Neural progenitor cell (in vitro differentiated cells): ENCODE measurements around the gene CD74. TPM values are rescaled to one million over a fixed set of nuclear protein-coding genes. Genes with fewer than 3 reads are reported as not detected.

Experiments
- DNase-seq: peaks from one replicate; pipeline ENCODE4 v3.0.0-alpha.2; 2016; ENCODE audit warnings: low spot score
- H2AFZ ChIP-seq: fragments of 200-600 bp; sonication (generic); replicated peaks from 2 replicates; pipeline ENCODE4 v1.6.1; 2016; ENCODE audit warnings: antibody characterized with exemption
- H3F3A ChIP-seq: fragments of 200-600 bp; sonication (generic); 2 replicates; pipeline ENCODE4 v1.6.1; 2016; ENCODE audit warnings: antibody characterized with exemption, low read depth
- H3K27ac ChIP-seq: fragments of 200-600 bp; sonication (generic); 2 replicates; pipeline ENCODE4 v1.5.1; 2016; ENCODE audit warnings: mild to moderate bottlenecking
- H3K27me3 ChIP-seq: fragments of 200-600 bp; sonication (generic); 2 replicates; pipeline ENCODE4 v1.6.1; 2016; ENCODE audit warnings: mild to moderate bottlenecking, moderate library complexity
- H3K36me3 ChIP-seq: fragments of 200-600 bp; sonication (generic); 2 replicates; pipeline ENCODE4 v1.5.1; 2016
- H3K4me1 ChIP-seq: fragments of 200-600 bp; sonication (generic); 2 replicates; pipeline ENCODE4 v1.6.1; 2016; ENCODE audit warnings: mixed run types
- H3K4me2 ChIP-seq: fragments of 200-600 bp; sonication (generic); 2 replicates; pipeline ENCODE4 v1.6.1; 2016
- H3K4me3 ChIP-seq: fragments of 200-600 bp; sonication (generic); 2 replicates; pipeline ENCODE4 v1.5.1; 2016
- H3K79me2 ChIP-seq: fragments of 200-600 bp; sonication (generic); 2 replicates; pipeline ENCODE4 v1.6.1; 2016; ENCODE audit warnings: low read depth
- H3K9ac ChIP-seq: fragments of 200-600 bp; sonication (generic); 2 replicates; pipeline ENCODE4 v1.6.1; 2016
- H3K9me3 ChIP-seq: fragments of 200-600 bp; sonication (generic); 2 replicates; pipeline ENCODE4 v1.5.1; 2016; ENCODE audit warnings: low read depth
- H4K20me1 ChIP-seq: fragments of 200-600 bp; sonication (generic); 2 replicates; pipeline ENCODE4 v1.6.1; 2016; ENCODE audit warnings: low read depth
- H3K27ac Mint-ChIP-seq: 3 replicates; pipeline ENCODE4 v1.8.0; 2021; ENCODE audit warnings: mixed read lengths
- H3K27me3 Mint-ChIP-seq: 2 replicates; pipeline ENCODE4 v1.8.0; 2022; ENCODE audit warnings: low read depth, mild to moderate bottlenecking, inconsistent platforms, moderate library complexity, mixed read lengths; ENCODE audit not compliant: insufficient read depth
- H3K36me3 Mint-ChIP-seq: 3 replicates; pipeline ENCODE4 v1.8.0; 2021; ENCODE audit warnings: mixed read lengths
- H3K4me1 Mint-ChIP-seq: 3 replicates; pipeline ENCODE4 v1.8.0; 2021; ENCODE audit warnings: mixed read lengths
- H3K4me3 Mint-ChIP-seq: 3 replicates; pipeline ENCODE4 v1.8.0; 2021; ENCODE audit warnings: mild to moderate bottlenecking, moderate library complexity, mixed read lengths
- H3K9me3 Mint-ChIP-seq: 3 replicates; pipeline ENCODE4 v1.8.0; 2020; ENCODE audit warnings: mixed read lengths
- CTCF ChIP-seq: fragments of 200-600 bp; sonication (generic); IDR thresholded peaks from 2 replicates; pipeline ENCODE4 v1.5.1; 2017; ENCODE audit warnings: antibody characterized with exemption, mild to moderate bottlenecking
- EZH2 ChIP-seq: fragments of 200-600 bp; sonication (generic); IDR thresholded peaks from 2 replicates; pipeline ENCODE4 v1.6.1; 2017; ENCODE audit warnings: antibody characterized with exemption, mild to moderate bottlenecking, moderate library complexity
- EZH2phosphoT487 ChIP-seq: fragments of 200-600 bp; sonication (generic); IDR thresholded peaks from 2 replicates; pipeline ENCODE4 v1.6.1; 2017; ENCODE audit warnings: antibody characterized with exemption
- total RNA-seq: library from RNA; depleted of rRNA; stranded (reverse); fragments of >200 nt; gene quantifications from 2 replicates; pipeline ENCODE4 v1.2.3, GENCODE V29; 2015; ENCODE audit warnings: low replicate concordance

The CD74 gene
- total RNA-seq, 1 donor from 2014 or later: 9.8 TPM

- DNase-seq: no peak
- no peaks in the 10 kb centered on the region for H3K9me3 ChIP-seq
- no peaks in the 10 kb centered on the region for H3K9me3 Mint-ChIP-seq
- H3K4me3 Mint-ChIP-seq: no peak overlapping the region
- no peaks in the 10 kb centered on the region for H3K79me2 ChIP-seq
- no peak overlapping the region for H3K27ac Mint-ChIP-seq
- no peaks in the 10 kb centered on the region for H3K27me3 Mint-ChIP-seq
- H2AFZ ChIP-seq: no peak overlapping the region
- H3K27me3 ChIP-seq: no peaks in the 10 kb centered on the region
- peaks cover 7% of the 10 kb centered on the region for H3K4me1 Mint-ChIP-seq
- H4K20me1 ChIP-seq: no peaks in the 10 kb centered on the region
- no peak overlapping the region for H3K4me3 ChIP-seq
- no peak overlapping the region for H3K9ac ChIP-seq
- TF ChIP-seq EZH2phosphoT487: no peak
- TF ChIP-seq CTCF: no peak
- H3K4me2 ChIP-seq: no peak overlapping the region
- H3K27ac ChIP-seq: no peak overlapping the region
- no peaks in the 10 kb centered on the region for H3K4me1 ChIP-seq
- H3K36me3 ChIP-seq: peaks cover 4% of the 10 kb centered on the region
- H3F3A ChIP-seq: no peaks in the 10 kb centered on the region
- H3K36me3 Mint-ChIP-seq: peaks cover 26% of the 10 kb centered on the region
These were observed 19.5 kb downstream of the CD74 start for GRCh38 chr5:150393096-150393645.

GRCh38 chr5:150392680-150393079 lies 20.0 kb downstream of the CD74 start:
- Mint-ChIP-seq H3K27me3 (no peaks in the 10 kb centered on the region), H3K27ac (no peak overlapping the region), H3K4me3 (no peak overlapping the region), H3K36me3 (peaks cover 26% of the 10 kb centered on the region), H3K4me1 (peaks cover 7% of the 10 kb centered on the region), H3K9me3 (no peaks in the 10 kb centered on the region)
- Histone ChIP-seq H3K9me3 (no peaks in the 10 kb centered on the region), H3K4me1 (no peaks in the 10 kb centered on the region), H3K9ac (no peak overlapping the region), H2AFZ (no peak overlapping the region), H3K4me2 (no peak overlapping the region), H3K27me3 (no peaks in the 10 kb centered on the region), H3F3A (no peaks in the 10 kb centered on the region), H3K27ac (no peak overlapping the region), H3K79me2 (no peaks in the 10 kb centered on the region), H3K36me3 (peaks cover 4% of the 10 kb centered on the region), H4K20me1 (no peaks in the 10 kb centered on the region), H3K4me3 (no peak overlapping the region)
- DNase-seq: no peak
- no peak for TF ChIP-seq EZH2
- no peak for TF ChIP-seq CTCF
- TF ChIP-seq EZH2phosphoT487: no peak

- Histone ChIP-seq H3K36me3 (peaks cover 4% of the 10 kb centered on the region), H3K27me3 (no peaks in the 10 kb centered on the region), H3K9me3 (no peaks in the 10 kb centered on the region), H4K20me1 (no peaks in the 10 kb centered on the region), H3K27ac (no peak overlapping the region), H3F3A (no peaks in the 10 kb centered on the region), H3K4me3 (no peak overlapping the region), H3K9ac (no peak overlapping the region), H3K4me1 (no peaks in the 10 kb centered on the region), H2AFZ (no peak overlapping the region), H3K79me2 (no peaks in the 10 kb centered on the region), H3K4me2 (no peak overlapping the region)
- TF ChIP-seq EZH2: no peak
- TF ChIP-seq CTCF: no peak
- TF ChIP-seq EZH2phosphoT487: no peak
- no peaks in the 10 kb centered on the region for H3K9me3 Mint-ChIP-seq
- H3K36me3 Mint-ChIP-seq: peaks cover 22% of the 10 kb centered on the region
- no peak overlapping the region for H3K4me3 Mint-ChIP-seq
- DNase-seq: no peak
- no peaks in the 10 kb centered on the region for H3K27me3 Mint-ChIP-seq
- peaks cover 7% of the 10 kb centered on the region for H3K4me1 Mint-ChIP-seq
- no peak overlapping the region for H3K27ac Mint-ChIP-seq
These were observed 20.7 kb downstream of the CD74 start for GRCh38 chr5:150391986-150392385.
